WTC11 (cell line): ENCODE results near the gene MEF2D. TPM values are rescaled to one million over a fixed set of nuclear protein-coding genes. Genes with fewer than 3 reads are reported as not detected.

Experiments used
- ATAC-seq: fragments of 200-7000 bp; cut with Tn5 transposase; 2 replicates; pipeline ENCODE4 v1.10.0; 2021; ENCODE audit warnings: mild to moderate bottlenecking, moderate library complexity
- CTCF ChIA-PET: fragments of 300-600 bp; sonication (Branson Sonifier 250); formaldehyde crosslinking; loops from one replicate; lab custom pipeline; 2021; ENCODE audit warnings: antibody characterized with exemption; lab: Charles Lee
- POLR2A ChIA-PET: fragments of 350-600 bp; sonication (Branson Sonifier 250); formaldehyde crosslinking; loops from one replicate; lab custom pipeline; 2021; ENCODE audit warnings: antibody characterized with exemption; lab: Charles Lee
- DNase-seq: peaks from one replicate; pipeline ENCODE4 v3.0.0; 2021; ENCODE audit warnings: low spot score
- H3K27ac Mint-ChIP-seq: 2 replicates; pipeline ENCODE4 v1.8.0; 2021; ENCODE audit warnings: mixed read lengths
- H3K27me3 Mint-ChIP-seq: 2 replicates; pipeline ENCODE4 v1.8.0; 2021; ENCODE audit warnings: low read depth, mild to moderate bottlenecking, moderate library complexity, mixed read lengths
- H3K36me3 Mint-ChIP-seq: 2 replicates; pipeline ENCODE4 v1.8.0; 2021; ENCODE audit warnings: mixed read lengths
- H3K4me1 Mint-ChIP-seq: 2 replicates; pipeline ENCODE4 v1.8.0; 2022; ENCODE audit warnings: mixed read lengths
- H3K4me3 Mint-ChIP-seq: 2 replicates; pipeline ENCODE4 v1.8.0; 2021; ENCODE audit warnings: mild to moderate bottlenecking, moderate library complexity, mixed read lengths
- H3K9me3 Mint-ChIP-seq: 2 replicates; pipeline ENCODE4 v1.8.0; 2021; ENCODE audit warnings: mixed read lengths
- CREB1 ChIP-seq: sonication (generic); formaldehyde crosslinking; IDR thresholded peaks from 2 replicates; pipeline ENCODE4 v1.8.0; 2023; ENCODE audit warnings: mild to moderate bottlenecking, missing genetic modification reagents
- ETV6 ChIP-seq: sonication (generic); formaldehyde crosslinking; IDR thresholded peaks from 2 replicates; pipeline ENCODE4 v1.8.1; 2022; ENCODE audit warnings: mild to moderate bottlenecking, missing genetic modification reagents
- FOXP1 ChIP-seq: sonication (generic); formaldehyde crosslinking; IDR thresholded peaks from 2 replicates; pipeline ENCODE4 v1.8.0; 2022; ENCODE audit warnings: missing genetic modification reagents, mild to moderate bottlenecking, moderate library complexity, borderline replicate concordance
- GABPB1 ChIP-seq: sonication (generic); formaldehyde crosslinking; IDR thresholded peaks from 2 replicates; pipeline ENCODE4 v1.8.1; 2023; ENCODE audit warnings: mild to moderate bottlenecking, missing genetic modification reagents
- IRF2 ChIP-seq: sonication (generic); formaldehyde crosslinking; IDR thresholded peaks from 2 replicates; pipeline ENCODE4 v1.8.0; 2022; ENCODE audit warnings: low read depth, missing genetic modification reagents, borderline replicate concordance
- JAZF1 ChIP-seq: fragments of 250-450 bp; sonication (Bioruptor Pico); IDR thresholded peaks from 2 replicates; pipeline ENCODE4 v1.9.0; 2021; ENCODE audit warnings: moderate library complexity, mild to moderate bottlenecking, inconsistent platforms
- NR1H2 ChIP-seq: sonication (generic); formaldehyde crosslinking; IDR thresholded peaks from 2 replicates; pipeline ENCODE4 v1.9.0; 2021; ENCODE audit warnings: mild to moderate bottlenecking, moderate library complexity, missing genetic modification reagents
- NR3C1 ChIP-seq: sonication (generic); formaldehyde crosslinking; conservative IDR thresholded peaks from 2 replicates; pipeline ENCODE4 v1.8.1; 2023; ENCODE audit warnings: low read depth, mild to moderate bottlenecking, missing genetic modification reagents
- OVOL2 ChIP-seq: fragments of 250-450 bp; sonication (Bioruptor Pico); IDR thresholded peaks from 2 replicates; pipeline ENCODE4 v1.9.0; 2021; ENCODE audit warnings: mild to moderate bottlenecking, borderline replicate concordance
- SOX15 ChIP-seq: fragments of 250-450 bp; sonication (Bioruptor Pico); IDR thresholded peaks from 2 replicates; pipeline ENCODE4 v1.9.0; 2021; ENCODE audit warnings: mild to moderate bottlenecking
- SP1 ChIP-seq: sonication (generic); formaldehyde crosslinking; conservative IDR thresholded peaks from 2 replicates; pipeline ENCODE4 v1.8.1; 2022; ENCODE audit warnings: missing genetic modification reagents
- STAT6 ChIP-seq: sonication (generic); formaldehyde crosslinking; conservative IDR thresholded peaks from 2 replicates; pipeline ENCODE4 v1.8.1; 2023; ENCODE audit warnings: mild to moderate bottlenecking, low read depth, missing genetic modification reagents, moderate library complexity
- ZBTB43 ChIP-seq: sonication (generic); formaldehyde crosslinking; IDR thresholded peaks from 2 replicates; pipeline ENCODE4 v1.8.1; 2023; ENCODE audit warnings: mild to moderate bottlenecking, missing genetic modification reagents
- ZNF232 ChIP-seq: sonication (generic); formaldehyde crosslinking; IDR thresholded peaks from 2 replicates; pipeline ENCODE4 v1.8.0; 2022; ENCODE audit warnings: mild to moderate bottlenecking, missing genetic modification reagents
- ZNF263 ChIP-seq: sonication (generic); formaldehyde crosslinking; IDR thresholded peaks from 2 replicates; pipeline ENCODE4 v1.8.1; 2022; ENCODE audit warnings: low read depth, mild to moderate bottlenecking, moderate library complexity, missing genetic modification reagents
- total RNA-seq: library from RNA; stranded (reverse); gene quantifications from 3 replicates; pipeline ENCODE4 v1.2.3, GENCODE V29; 2021
- TF ChIP-seq, protein P1 (sequence below): sonication (generic); formaldehyde crosslinking; IDR thresholded peaks from 2 replicates; pipeline ENCODE4 v1.8.1; 2022; ENCODE audit warnings: missing genetic modification reagents, borderline replicate concordance
- TF ChIP-seq, protein P2 (sequence below): sonication (generic); formaldehyde crosslinking; IDR thresholded peaks from 2 replicates; pipeline ENCODE4 v1.8.0; 2023; ENCODE audit warnings: mild to moderate bottlenecking, missing genetic modification reagents

The MEF2D gene
- total RNA-seq, 1 experiment from 2014 or later: 24.1 TPM

DNA sequence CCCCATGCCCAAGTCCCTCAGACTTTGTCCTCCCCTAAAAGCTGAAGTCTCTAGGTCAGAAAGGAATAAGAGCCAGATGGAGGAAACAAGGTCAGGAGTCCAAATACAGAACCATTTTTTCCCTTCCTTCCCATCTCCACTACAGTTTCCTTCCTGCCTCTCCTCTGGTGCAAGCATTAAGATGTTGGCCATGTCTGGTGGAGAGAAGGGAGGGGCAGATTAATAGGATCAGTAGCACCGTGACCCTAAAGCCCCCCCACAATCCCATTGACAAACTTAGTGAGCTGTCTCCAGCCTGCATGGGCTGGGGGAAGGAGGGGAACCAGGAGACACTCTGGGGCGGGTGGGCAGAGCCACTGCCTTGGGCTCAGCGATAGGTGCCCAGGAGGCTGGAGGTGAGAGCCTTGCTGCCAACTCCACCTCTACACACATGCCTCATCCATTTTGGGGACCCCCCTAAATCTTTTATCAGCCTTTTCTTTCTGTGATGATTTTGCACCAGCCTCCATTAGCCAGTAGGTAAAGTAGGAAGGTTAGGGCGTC is 71.8 kb downstream of the MEF2D start (continued):
- TF ChIP-seq, protein P1, sequence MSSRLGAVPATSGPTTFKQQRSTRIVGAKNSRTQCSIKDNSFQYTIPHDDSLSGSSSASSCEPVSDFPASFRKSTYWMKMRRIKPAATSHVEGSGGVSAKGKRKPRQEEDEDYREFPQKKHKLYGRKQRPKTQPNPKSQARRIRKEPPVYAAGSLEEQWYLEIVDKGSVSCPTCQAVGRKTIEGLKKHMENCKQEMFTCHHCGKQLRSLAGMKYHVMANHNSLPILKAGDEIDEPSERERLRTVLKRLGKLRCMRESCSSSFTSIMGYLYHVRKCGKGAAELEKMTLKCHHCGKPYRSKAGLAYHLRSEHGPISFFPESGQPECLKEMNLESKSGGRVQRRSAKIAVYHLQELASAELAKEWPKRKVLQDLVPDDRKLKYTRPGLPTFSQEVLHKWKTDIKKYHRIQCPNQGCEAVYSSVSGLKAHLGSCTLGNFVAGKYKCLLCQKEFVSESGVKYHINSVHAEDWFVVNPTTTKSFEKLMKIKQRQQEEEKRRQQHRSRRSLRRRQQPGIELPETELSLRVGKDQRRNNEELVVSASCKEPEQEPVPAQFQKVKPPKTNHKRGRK (CRISPR knock-in tag): no peak
- TF ChIP-seq OVOL2 (CRISPR knock-in tag) (no peak), ZNF232 (CRISPR knock-in tag) (no peak), ETV6 (CRISPR knock-in tag) (no peak)
- TF ChIP-seq, all 79 proteins: peak for 0

DNA sequence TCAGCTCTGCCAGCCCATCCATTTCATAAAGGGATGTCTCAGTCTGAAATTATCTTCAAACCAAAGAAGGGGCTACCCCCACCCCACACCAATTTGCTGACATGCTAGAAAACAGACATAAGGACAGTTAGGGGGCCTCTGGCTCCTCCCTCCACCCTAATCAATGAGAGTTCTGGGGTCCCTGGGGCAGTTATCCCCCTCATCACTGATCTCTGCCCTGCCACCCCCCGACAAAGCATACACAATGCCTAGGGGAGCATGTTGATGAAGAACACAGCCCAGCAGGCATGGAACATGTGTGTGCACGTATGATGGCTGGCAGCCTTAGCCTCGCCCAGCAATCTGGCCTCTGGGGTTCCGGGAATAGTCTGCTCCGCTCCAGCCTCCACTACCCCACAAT is 72.6 kb downstream of the MEF2D start:
- Mint-ChIP-seq H3K4me3 (no peak overlapping the region), H3K27ac (no peak overlapping the region), H3K27me3 (peaks cover 100% of the 10 kb centered on the region), H3K36me3 (no peaks in the 10 kb centered on the region), H3K4me1 (peaks cover 49% of the 10 kb centered on the region), H3K9me3 (no peaks in the 10 kb centered on the region)
- DNase-seq (no peak), ATAC-seq (no peak)
- no peak for TF ChIP-seq SOX15 (CRISPR knock-in tag)
- TF ChIP-seq FOXP1 (CRISPR knock-in tag): no peak
- no peak for TF ChIP-seq IRF2 (CRISPR knock-in tag)
- TF ChIP-seq ZBTB43: no peak
- no peak for TF ChIP-seq NR3C1 (CRISPR knock-in tag)
- no peak for TF ChIP-seq GABPB1 (CRISPR knock-in tag)
- TF ChIP-seq ZNF263: no peak
- CTCF ChIA-PET: interaction anchor here (10.1 kb wide), 1 partner anchor 42 kb away, joined by 200 read pairs; no protein-coding TSS in a partner anchor
- POLR2A ChIA-PET: no interaction called here

DNA sequence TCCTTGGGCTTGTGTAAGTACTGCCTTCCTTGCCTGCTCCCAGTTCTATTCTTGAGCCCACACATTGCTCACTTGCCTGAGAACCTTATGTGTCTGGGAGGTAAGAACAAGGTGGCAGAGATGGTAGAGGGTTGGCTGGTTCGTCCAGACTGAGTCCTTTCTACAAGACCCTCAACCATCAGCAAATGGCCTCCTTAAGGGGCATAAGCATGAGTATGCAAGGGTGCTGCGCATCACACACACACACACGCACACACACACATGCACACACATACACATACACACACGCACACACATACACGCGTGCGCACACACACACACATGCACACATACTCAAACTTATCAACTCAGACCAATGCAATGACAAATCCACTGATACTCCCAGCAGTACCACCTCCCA is 74.6 kb downstream of the MEF2D start:
- ATAC-seq: no peak
- ChIA-PET CTCF (no interaction called here), POLR2A (no interaction called here)
- Mint-ChIP-seq H3K36me3 (no peaks in the 10 kb centered on the region), H3K4me1 (peaks cover 40% of the 10 kb centered on the region), H3K4me3 (no peak overlapping the region), H3K27ac (no peak overlapping the region), H3K27me3 (peaks cover 100% of the 10 kb centered on the region), H3K9me3 (no peaks in the 10 kb centered on the region)
- TF ChIP-seq, protein P2, sequence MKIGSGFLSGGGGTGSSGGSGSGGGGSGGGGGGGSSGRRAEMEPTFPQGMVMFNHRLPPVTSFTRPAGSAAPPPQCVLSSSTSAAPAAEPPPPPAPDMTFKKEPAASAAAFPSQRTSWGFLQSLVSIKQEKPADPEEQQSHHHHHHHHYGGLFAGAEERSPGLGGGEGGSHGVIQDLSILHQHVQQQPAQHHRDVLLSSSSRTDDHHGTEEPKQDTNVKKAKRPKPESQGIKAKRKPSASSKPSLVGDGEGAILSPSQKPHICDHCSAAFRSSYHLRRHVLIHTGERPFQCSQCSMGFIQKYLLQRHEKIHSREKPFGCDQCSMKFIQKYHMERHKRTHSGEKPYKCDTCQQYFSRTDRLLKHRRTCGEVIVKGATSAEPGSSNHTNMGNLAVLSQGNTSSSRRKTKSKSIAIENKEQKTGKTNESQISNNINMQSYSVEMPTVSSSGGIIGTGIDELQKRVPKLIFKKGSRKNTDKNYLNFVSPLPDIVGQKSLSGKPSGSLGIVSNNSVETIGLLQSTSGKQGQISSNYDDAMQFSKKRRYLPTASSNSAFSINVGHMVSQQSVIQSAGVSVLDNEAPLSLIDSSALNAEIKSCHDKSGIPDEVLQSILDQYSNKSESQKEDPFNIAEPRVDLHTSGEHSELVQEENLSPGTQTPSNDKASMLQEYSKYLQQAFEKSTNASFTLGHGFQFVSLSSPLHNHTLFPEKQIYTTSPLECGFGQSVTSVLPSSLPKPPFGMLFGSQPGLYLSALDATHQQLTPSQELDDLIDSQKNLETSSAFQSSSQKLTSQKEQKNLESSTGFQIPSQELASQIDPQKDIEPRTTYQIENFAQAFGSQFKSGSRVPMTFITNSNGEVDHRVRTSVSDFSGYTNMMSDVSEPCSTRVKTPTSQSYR (CRISPR knock-in tag): no peak
- TF ChIP-seq SP1 (CRISPR knock-in tag) (no peak), JAZF1 (no peak), NR1H2 (CRISPR knock-in tag) (no peak), STAT6 (CRISPR knock-in tag) (no peak), CREB1 (CRISPR knock-in tag) (no peak)
- DNase-seq: no peak
